OCI-LY7 (cell line): ENCODE data around the gene PPL.
"Not testable (repeated sequence)": the region's sequence is repeated elsewhere in the genome, so short reads cannot be mapped to it uniquely, and the experiment has no call there.

Source experiments
- CTCF ChIP-seq: fragments of 200-600 bp; sonication (generic); conservative IDR thresholded peaks from 2 replicates; pipeline ENCODE4 v1.5.1; 2014; ENCODE audit warnings: mild to moderate bottlenecking, antibody characterized with exemption, low read length, moderate library complexity, mixed read lengths
- EZH2phosphoT487 ChIP-seq: fragments of 200-600 bp; sonication (generic); IDR thresholded peaks from 2 replicates; pipeline ENCODE4 v1.6.1; 2018; ENCODE audit warnings: low read depth, borderline replicate concordance, mild to moderate bottlenecking, mixed run types, antibody characterized with exemption, low read length, moderate library complexity, mixed read lengths

- TF ChIP-seq CTCF, EZH2phosphoT487: not testable (repeated sequence)
Observed at GRCh38 chr16:4963527-4963926, 26.6 kb upstream of the PPL start.
